Peyer's patch (tissue), 4 donors: ENCODE data around the gene TRIO.

Source experiments
- CTCF ChIP-seq, 6 experiments: fragments of 450-650 bp in 4 of 6; fragments of 200-600 bp in 2 of 6; sonication (generic) in 1 of 6; IDR thresholded peaks; one replicate each; pipeline ENCODE4 v1.5.1; 2017 to 2019; ENCODE audit warnings: antibody characterized with exemption in 6 of 6, mild to moderate bottlenecking in 3 of 6, moderate library complexity in 1 of 6
- POLR2A ChIP-seq, 2 donors: fragments of 450-650 bp; IDR thresholded peaks; one replicate each; pipeline ENCODE4 v1.5.1; 2017; ENCODE audit warnings: antibody characterized with exemption in 2 of 2, mild to moderate bottlenecking in 2 of 2, moderate library complexity in 2 of 2

GRCh38 chr5:14168793-14169262 lies 25.7 kb downstream of the TRIO start:
- TF ChIP-seq CTCF (IDR thresholded peaks at IDR 0.05) (no peak), POLR2A (IDR thresholded peaks at IDR 0.05) (no peak)
